ENCODE results near the gene JPT2. TPM values are rescaled to one million over a fixed set of nuclear protein-coding genes. Genes with fewer than 3 reads are reported as not detected.

Gene JPT2
- 10 to 100 TPM in 3 of 4 donors, 1 to 10 TPM in 1; 8.7 to 28.2 (median 15.9) TPM for total RNA-seq

DNA sequence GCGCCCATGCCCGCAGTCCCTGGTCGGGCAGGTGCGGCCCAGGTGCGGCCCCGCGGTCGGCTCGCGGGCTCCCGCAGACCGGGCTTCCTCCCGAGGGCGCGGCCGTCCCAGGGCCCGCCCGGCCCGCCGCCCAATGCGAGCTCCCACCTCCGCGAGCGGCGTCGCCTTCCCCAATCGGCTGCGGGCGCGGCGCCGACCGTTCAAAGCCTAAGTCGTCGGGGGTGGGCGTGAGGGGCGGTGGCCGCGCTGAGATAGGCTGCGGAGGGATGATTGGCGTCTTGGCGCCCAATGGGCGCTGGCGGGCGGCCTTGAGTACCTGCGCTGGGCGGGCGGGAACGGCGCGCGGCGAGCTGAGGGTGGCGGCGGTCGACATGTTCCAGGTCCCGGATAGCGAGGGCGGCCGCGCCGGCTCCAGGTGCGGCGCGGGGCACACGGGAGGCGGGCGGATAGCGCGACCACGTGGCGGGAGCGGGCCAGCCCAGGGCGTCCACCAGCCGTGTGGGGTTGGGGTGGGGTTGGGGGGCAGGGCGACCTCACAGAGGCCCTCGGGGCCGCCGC, at the start of gene JPT2:
TSS of gene JPT2 (plus strand) at position 338 of the 558 bp plus-strand sequence. CDS start at position 372, 34 bp downstream.
- no peaks in the 10 kb centered on the region for H3K9me3 ChIP-seq
- ATAC-seq, result peak; percentile 95 to 98
- intact Hi-C loops (cut with DNase I; ENCODE audit: low total_unique reads), result loop anchor here (1.0 to 2.0 kb wide), 2 partner anchors 28 to 67 kb away; partner anchors contain the start of gene MAPK8IP3

DNA sequence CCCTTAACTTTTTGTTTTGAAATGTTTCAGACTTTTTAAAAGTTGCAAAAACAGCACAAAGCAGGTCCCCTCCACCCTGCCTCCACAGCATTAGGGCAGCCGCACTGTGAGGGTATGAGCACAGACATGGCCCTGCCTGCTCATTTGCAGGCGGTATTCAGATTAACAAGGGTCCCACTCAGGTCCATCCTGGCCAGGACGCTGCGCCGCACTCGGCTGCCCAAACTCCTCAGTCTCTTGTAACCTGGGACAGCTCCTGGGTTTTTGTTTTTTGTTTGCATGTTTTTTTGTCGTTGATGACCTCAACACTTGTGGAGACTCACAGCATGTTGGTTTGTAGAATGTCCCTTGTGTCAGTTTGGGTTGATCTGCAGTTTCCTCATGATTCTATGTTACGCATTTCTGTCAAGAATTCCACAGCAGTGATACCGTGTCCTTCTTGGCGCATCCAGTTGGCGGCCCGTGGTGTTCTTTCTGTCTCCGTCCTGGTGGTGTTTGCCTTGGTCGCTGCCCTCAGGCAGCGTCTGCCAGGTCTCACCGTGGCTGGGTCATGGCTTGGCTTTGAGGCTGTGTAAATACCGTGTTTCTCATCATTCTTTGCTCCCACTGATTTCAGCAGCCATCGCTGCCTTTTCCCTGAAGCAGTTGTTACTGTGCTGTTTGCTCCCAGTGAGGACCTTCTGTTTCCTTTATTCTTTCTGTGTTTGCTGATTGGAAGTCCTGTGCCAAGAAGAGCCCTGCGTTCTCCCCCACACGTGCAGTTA, 47.4 kb upstream of the JPT2 start:
- in situ Hi-C loops (cut with MboI; ENCODE audit: low sequenced_read_pairs in 4 of 4), result no loop called here
- no peaks in the 10 kb centered on the region for H3K27me3 ChIP-seq
- no peak for DNase-seq

More for the DNA sequence above, at the start of gene JPT2:
- peaks cover 0 to 4% of the 10 kb centered on the region in 2 donors for H3K4me1 ChIP-seq
- H3K27me3 ChIP-seq, result no peaks in the 10 kb centered on the region
- H3K27ac ChIP-seq, result peak within 1 kb of the TSS; percentile 68 to 79 (median 71)
- peak; percentile 50 to 59 for TF ChIP-seq POLR2A (IDR thresholded peaks at IDR 0.05)
- TF ChIP-seq CTCF (IDR thresholded peaks at IDR 0.05 in 4 of 5, conservative IDR thresholded peaks at IDR 0.05 in 1 of 5), result no peak
- H3K4me3 ChIP-seq, result peak within 1 kb of the TSS; percentile 53 to 74 (median 68)
- H3K36me3 ChIP-seq, result peaks cover 0 to 26% of the 10 kb centered on the region in 2 donors
- DNase-seq, result peak; percentile 91 to 96
- in situ Hi-C loops (cut with MboI; ENCODE audit: low sequenced_read_pairs in 4 of 4), result no loop called here

GRCh38 chr16:1631230-1631629, 46.8 kb upstream of the JPT2 start:
- Histone ChIP-seq H3K4me3 (no peak overlapping the region), H3K27me3 (no peaks in the 10 kb centered on the region), H3K36me3 (peaks cover 0 to 39% of the 10 kb centered on the region in 2 donors), H3K27ac (no peak overlapping the region), H3K4me1 (no peaks in the 10 kb centered on the region), H3K9me3 (no peaks in the 10 kb centered on the region)
- in situ Hi-C loops (cut with MboI; ENCODE audit: low sequenced_read_pairs in 4 of 4) (no loop called here), intact Hi-C loops (cut with DNase I; ENCODE audit: low total_unique reads) (no loop called here)
- ATAC-seq (no peak), DNase-seq (no peak)
- TF ChIP-seq POLR2A (IDR thresholded peaks at IDR 0.05) (no peak), CTCF (IDR thresholded peaks at IDR 0.05 in 4 of 5, conservative IDR thresholded peaks at IDR 0.05 in 1 of 5) (no peak)

More for the DNA sequence above, 47.4 kb upstream of the JPT2 start:
- H3K4me1 ChIP-seq, result no peaks in the 10 kb centered on the region
- intact Hi-C loops (cut with DNase I; ENCODE audit: low total_unique reads), result no loop called here
- no peak overlapping the region for H3K27ac ChIP-seq
- ATAC-seq, result no peak
- peaks cover 0 to 39% of the 10 kb centered on the region in 2 donors for H3K36me3 ChIP-seq
- TF ChIP-seq POLR2A (IDR thresholded peaks at IDR 0.05) (no peak), CTCF (IDR thresholded peaks at IDR 0.05 in 4 of 5, conservative IDR thresholded peaks at IDR 0.05 in 1 of 5) (no peak)
- no peaks in the 10 kb centered on the region for H3K9me3 ChIP-seq
- H3K4me3 ChIP-seq, result no peak overlapping the region

GRCh38 chr16:1631931-1632637, 46.0 kb upstream of the JPT2 start:
- no peak for DNase-seq
- no peak for ATAC-seq
- intact Hi-C loops (cut with DNase I; ENCODE audit: low total_unique reads), result no loop called here
- Histone ChIP-seq H3K27ac (no peak overlapping the region), H3K27me3 (no peaks in the 10 kb centered on the region), H3K9me3 (no peaks in the 10 kb centered on the region), H3K4me3 (no peak overlapping the region), H3K4me1 (no peaks in the 10 kb centered on the region), H3K36me3 (peaks cover 0 to 40% of the 10 kb centered on the region in 2 donors)
- TF ChIP-seq CTCF (IDR thresholded peaks at IDR 0.05 in 4 of 5, conservative IDR thresholded peaks at IDR 0.05 in 1 of 5) (no peak), POLR2A (IDR thresholded peaks at IDR 0.05) (no peak)
- in situ Hi-C loops (cut with MboI; ENCODE audit: low sequenced_read_pairs in 4 of 4), result no loop called here

Data from gastrocnemius medialis (tissue), 4 donors.